Ishikawa (cell line): ENCODE results near the gene GPR151.

Source experiments
- CEBPB ChIP-seq: IDR thresholded peaks from 2 replicates; pipeline ENCODE4 v1.6.1; 2012
- CREB1 ChIP-seq: IDR thresholded peaks from 2 replicates; pipeline ENCODE4 v1.6.1; 2012; ENCODE audit warnings: low read depth
- EGR1 ChIP-seq: IDR thresholded peaks from 2 replicates; pipeline ENCODE4 v1.6.1; 2012
- EP300 ChIP-seq: IDR thresholded peaks from 2 replicates; pipeline ENCODE4 v1.6.1; 2012; ENCODE audit warnings: borderline replicate concordance
- FOXM1 ChIP-seq: IDR thresholded peaks from 2 replicates; pipeline ENCODE4 v1.6.1; 2012; ENCODE audit warnings: low read depth, borderline replicate concordance
- NFIC ChIP-seq: IDR thresholded peaks from 2 replicates; pipeline ENCODE4 v1.6.1; 2012
- RAD21 ChIP-seq: IDR thresholded peaks from 2 replicates; pipeline ENCODE4 v1.6.1; 2012; ENCODE audit warnings: low read depth
- REST ChIP-seq: IDR thresholded peaks from 2 replicates; pipeline ENCODE4 v1.6.1; 2012; ENCODE audit warnings: low read depth, mild to moderate bottlenecking
- TAF1 ChIP-seq: IDR thresholded peaks from 2 replicates; pipeline ENCODE4 v1.6.1; 2012; ENCODE audit warnings: low read depth, mild to moderate bottlenecking
- TCF12 ChIP-seq: IDR thresholded peaks from 2 replicates; pipeline ENCODE4 v1.6.1; 2012; ENCODE audit warnings: low read depth
- TEAD4 ChIP-seq: IDR thresholded peaks from 2 replicates; pipeline ENCODE4 v1.6.1; 2012
- YY1 ChIP-seq: IDR thresholded peaks from 2 replicates; pipeline ENCODE4 v1.6.1; 2012; ENCODE audit warnings: low read depth
- ZBTB7A ChIP-seq: IDR thresholded peaks from 2 replicates; pipeline ENCODE4 v1.6.1; 2012; ENCODE audit warnings: low read depth
- TF ChIP-seq, protein P1 (sequence below): IDR thresholded peaks from 2 replicates; pipeline ENCODE4 v1.6.1; 2012
- TF ChIP-seq, protein P2 (sequence below): IDR thresholded peaks from 2 replicates; pipeline ENCODE4 v1.6.1; 2012

GPR151 gene

DNA sequence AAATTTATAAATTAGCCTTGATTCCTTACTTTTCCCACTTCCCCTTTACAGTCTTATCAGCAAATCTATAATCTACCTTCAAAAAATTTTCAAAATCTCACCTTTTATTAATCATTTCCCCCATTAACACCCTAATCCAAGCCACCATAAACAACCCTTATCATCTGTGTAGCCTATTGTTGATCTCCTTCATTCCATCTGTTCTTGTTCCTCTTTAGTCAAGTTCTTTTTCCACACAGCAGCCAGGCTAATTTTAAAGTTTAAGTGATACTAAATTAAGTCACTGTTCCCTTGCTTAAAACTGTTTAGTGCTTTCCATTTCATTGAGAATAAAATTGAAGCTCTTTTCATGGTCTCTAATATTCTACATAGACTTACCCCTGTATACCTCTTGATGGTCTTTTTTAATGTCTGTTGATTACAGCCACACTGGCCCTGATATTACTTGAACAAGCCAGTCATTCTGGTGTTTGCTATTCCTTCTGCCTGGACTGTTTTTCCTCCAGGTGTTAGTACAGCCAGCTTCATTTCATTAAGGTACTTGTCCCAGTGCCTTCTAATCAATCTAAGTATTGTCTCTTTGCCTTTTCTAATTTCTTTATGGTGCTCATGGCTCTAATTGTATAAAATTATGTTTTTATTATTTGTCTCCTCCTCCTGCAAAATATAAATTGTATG is 31.1 kb downstream of the GPR151 start:
- no peak for TF ChIP-seq YY1
- no peak for TF ChIP-seq RAD21
- no peak for TF ChIP-seq ZBTB7A
- TF ChIP-seq REST, result no peak
- TF ChIP-seq NFIC, result no peak
- TF ChIP-seq TEAD4, result no peak
- TF ChIP-seq CEBPB, result no peak
- no peak for TF ChIP-seq FOXM1
- no peak for TF ChIP-seq CREB1
- TF ChIP-seq TCF12, result no peak
- TF ChIP-seq, protein P1, sequence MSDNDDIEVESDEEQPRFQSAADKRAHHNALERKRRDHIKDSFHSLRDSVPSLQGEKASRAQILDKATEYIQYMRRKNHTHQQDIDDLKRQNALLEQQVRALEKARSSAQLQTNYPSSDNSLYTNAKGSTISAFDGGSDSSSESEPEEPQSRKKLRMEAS, result no peak
- TF ChIP-seq EGR1, result no peak
- TF ChIP-seq TAF1, result no peak
- no peak for TF ChIP-seq EP300
- TF ChIP-seq, protein P2, sequence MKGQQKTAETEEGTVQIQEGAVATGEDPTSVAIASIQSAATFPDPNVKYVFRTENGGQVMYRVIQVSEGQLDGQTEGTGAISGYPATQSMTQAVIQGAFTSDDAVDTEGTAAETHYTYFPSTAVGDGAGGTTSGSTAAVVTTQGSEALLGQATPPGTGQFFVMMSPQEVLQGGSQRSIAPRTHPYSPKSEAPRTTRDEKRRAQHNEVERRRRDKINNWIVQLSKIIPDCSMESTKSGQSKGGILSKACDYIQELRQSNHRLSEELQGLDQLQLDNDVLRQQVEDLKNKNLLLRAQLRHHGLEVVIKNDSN, result no peak

DNA sequence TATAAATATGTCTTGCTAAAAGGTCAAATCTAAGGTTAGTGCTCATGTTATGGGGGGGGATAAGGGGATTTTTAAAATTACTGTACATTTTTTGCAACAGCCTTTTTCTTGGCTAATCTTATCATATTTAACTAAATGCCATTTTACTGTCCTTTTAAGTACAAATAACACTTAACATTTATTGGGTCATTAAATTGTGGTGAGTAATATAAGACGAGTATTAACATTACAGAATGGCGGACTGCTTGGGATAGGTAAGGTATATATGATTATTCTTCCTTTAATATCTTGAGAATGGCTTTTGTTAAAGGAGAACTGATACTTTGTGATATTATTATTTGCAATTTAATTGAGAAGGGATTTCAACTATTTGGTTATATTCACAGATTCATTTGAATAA is 33.2 kb downstream of the GPR151 start:
- TF ChIP-seq ZBTB7A (no peak), EGR1 (no peak), TCF12 (no peak), FOXM1 (no peak), EP300 (no peak), YY1 (no peak), RAD21 (no peak), REST (no peak), CREB1 (no peak), TEAD4 (no peak), TAF1 (no peak), CEBPB (no peak), NFIC (no peak)
- TF ChIP-seq, protein P1, result no peak
- TF ChIP-seq, protein P2, result no peak

DNA sequence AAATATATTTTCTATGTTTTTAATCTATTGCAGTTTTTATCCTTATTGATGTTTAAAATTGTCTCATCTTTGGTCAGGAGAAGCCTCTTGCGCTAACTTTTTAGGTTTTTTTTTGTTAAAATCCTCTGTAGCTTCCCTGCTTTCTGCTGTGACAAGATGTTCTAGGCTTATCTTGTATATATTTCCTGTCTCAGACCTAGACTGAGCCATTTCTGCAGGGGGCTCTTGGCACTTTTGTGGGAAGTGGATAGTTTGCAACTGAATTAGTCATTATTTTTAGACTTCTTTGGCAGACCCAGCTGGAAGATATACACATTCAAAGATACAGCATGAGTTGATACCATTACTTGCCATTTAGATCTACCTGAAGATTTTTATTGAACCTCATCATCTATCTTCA is 40.1 kb downstream of the GPR151 start:
- TF ChIP-seq CREB1, result no peak
- TF ChIP-seq TCF12, result no peak
- TF ChIP-seq REST, result no peak
- TF ChIP-seq EP300, result no peak
- TF ChIP-seq TAF1, result no peak
- TF ChIP-seq TEAD4, result no peak
- TF ChIP-seq, protein P1, result no peak
- TF ChIP-seq YY1, result no peak
- TF ChIP-seq, protein P2, result no peak
- TF ChIP-seq EGR1, result no peak
- no peak for TF ChIP-seq CEBPB
- TF ChIP-seq RAD21, result no peak
- TF ChIP-seq ZBTB7A, result no peak
- no peak for TF ChIP-seq NFIC
- no peak for TF ChIP-seq FOXM1
